Stimulated activated CD8-positive, alpha-beta memory T cell treated with anti-CD3 and anti-CD28 coated beads, Interleukin-7, amount 100 ng/mL, for 24 hours (primary cell): ENCODE results near the gene PRKCE.

Experiments
- DNase-seq: peaks from one replicate; pipeline ENCODE4 v3.0.0-alpha.2; 2020; ENCODE audit warnings: low read depth

Gene PRKCE

GRCh38 chr2:45781464-45781811 is 130.0 kb downstream of the PRKCE start:
- no peak for DNase-seq

GRCh38 chr2:45782436-45782835 is 131.0 kb downstream of the PRKCE start:
- no peak for DNase-seq

- no peak for DNase-seq
Measured at GRCh38 chr2:45782986-45783385, 131.5 kb downstream of the PRKCE start.

- DNase-seq, result no peak
Measured at GRCh38 chr2:45786030-45786835, 134.8 kb downstream of the PRKCE start.

GRCh38 chr2:45786836-45787357 is 135.4 kb downstream of the PRKCE start:
- no peak for DNase-seq

GRCh38 chr2:45788401-45788800 is 136.9 kb downstream of the PRKCE start:
- no peak for DNase-seq

- DNase-seq, result no peak
Measured at GRCh38 chr2:45789317-45789716, 137.8 kb downstream of the PRKCE start.

- no peak for DNase-seq
Measured at GRCh38 chr2:45789961-45790723, 138.7 kb downstream of the PRKCE start.

GRCh38 chr2:45793305-45793962 is 142.0 kb downstream of the PRKCE start:
- no peak for DNase-seq

GRCh38 chr2:45794134-45794617 is 142.7 kb downstream of the PRKCE start:
- no peak for DNase-seq

- DNase-seq, result no peak
Measured at GRCh38 chr2:45796500-45796899, 145.0 kb downstream of the PRKCE start.

- no peak for DNase-seq
Measured at GRCh38 chr2:45797451-45798230, 146.2 kb downstream of the PRKCE start.

GRCh38 chr2:45799679-45800381 is 148.4 kb downstream of the PRKCE start:
- no peak for DNase-seq

GRCh38 chr2:45802499-45803138 is 151.1 kb downstream of the PRKCE start:
- DNase-seq, result no peak

- DNase-seq, result no peak
Measured at GRCh38 chr2:45804987-45805755, 153.7 kb downstream of the PRKCE start.

- DNase-seq, result no peak
Measured at GRCh38 chr2:45806563-45807358, 155.3 kb downstream of the PRKCE start.

- DNase-seq, result no peak
Measured at GRCh38 chr2:45808294-45808800, 156.9 kb downstream of the PRKCE start.

GRCh38 chr2:45809205-45809604 is 157.7 kb downstream of the PRKCE start:
- no peak for DNase-seq

- DNase-seq, result no peak
Measured at GRCh38 chr2:45812011-45812500, 160.6 kb downstream of the PRKCE start.
